SU-DHL-6 (cell line): ENCODE results near the gene CCDC88C.

Experiments used
- H2AFZ ChIP-seq: fragments of 200-600 bp; sonication (generic); 2 replicates; pipeline ENCODE4 v1.6.1; 2014; ENCODE audit warnings: low read depth, mild to moderate bottlenecking, moderate library complexity, mixed read lengths, antibody characterized with exemption, low read length; ENCODE audit not compliant: severe bottlenecking
- H3F3A ChIP-seq: fragments of 200-600 bp; shearing (Covaris generic); 2 replicates; pipeline ENCODE4 v1.6.0; 2016; ENCODE audit warnings: antibody characterized with exemption, mild to moderate bottlenecking; ENCODE audit not compliant: insufficient read depth
- H3K27ac ChIP-seq: fragments of 200-600 bp; sonication (generic); 2 replicates; pipeline ENCODE4 v1.5.1; 2016; ENCODE audit warnings: low read depth, mild to moderate bottlenecking, low read length, moderate library complexity, mixed read lengths
- H3K27me3 ChIP-seq: fragments of 200-600 bp; sonication (generic), shearing (Covaris generic); 2 replicates; pipeline ENCODE4 v1.6.0; 2014; ENCODE audit warnings: mild to moderate bottlenecking, low read length
- H3K36me3 ChIP-seq: fragments of 200-600 bp; sonication (generic); 2 replicates; pipeline ENCODE4 v1.6.1; 2014; ENCODE audit warnings: mild to moderate bottlenecking, low read length, mixed read lengths
- H3K4me2 ChIP-seq: fragments of 300-600, 200-600 bp; shearing (Covaris generic), sonication (generic); 2 replicates; pipeline ENCODE4 v1.6.0; 2014; ENCODE audit warnings: low read length, low read depth, mild to moderate bottlenecking; ENCODE audit not compliant: poor library complexity, severe bottlenecking
- H3K4me3 ChIP-seq: fragments of 200-600 bp; sonication (generic); 2 replicates; pipeline ENCODE4 v1.5.1; 2014; ENCODE audit warnings: antibody characterized with exemption, low read length, mild to moderate bottlenecking, mixed read lengths; ENCODE audit not compliant: insufficient read depth, poor library complexity, severe bottlenecking
- H3K79me2 ChIP-seq: fragments of 200-600 bp; sonication (generic); 2 replicates; pipeline ENCODE4 v1.6.1; 2014; ENCODE audit warnings: mild to moderate bottlenecking, low read length, moderate library complexity; ENCODE audit not compliant: insufficient read depth
- H3K9ac ChIP-seq: fragments of 200-600 bp; sonication (generic); 2 replicates; pipeline ENCODE4 v1.7.0; 2014; ENCODE audit warnings: mild to moderate bottlenecking, low read length
- H3K9me2 ChIP-seq: fragments of 200-600 bp; sonication (generic); replicated peaks from 2 replicates; pipeline ENCODE4 v1.6.1; 2014; ENCODE audit warnings: low read length; ENCODE audit not compliant: insufficient read depth
- H3K9me3 ChIP-seq: fragments of 200-600 bp; sonication (generic); 2 replicates; pipeline ENCODE4 v1.6.1; 2014; ENCODE audit warnings: low read length, mixed read lengths; ENCODE audit not compliant: insufficient read depth
- H4K20me1 ChIP-seq: fragments of 200-600 bp; sonication (generic); 2 replicates; pipeline ENCODE4 v1.6.1; 2014; ENCODE audit warnings: low read depth, mild to moderate bottlenecking, antibody characterized with exemption, low read length, moderate library complexity, mixed read lengths
- CTCF ChIP-seq: fragments of 200-600 bp; sonication (generic); IDR thresholded peaks from one replicate; pipeline ENCODE4 v1.5.1; 2017; ENCODE audit warnings: antibody characterized with exemption, mild to moderate bottlenecking, low read length, moderate library complexity; ENCODE audit not compliant: insufficient read depth, poor library complexity, severe bottlenecking
- EZH2phosphoT487 ChIP-seq: fragments of 200-600 bp; sonication (generic), shearing (Covaris generic); conservative IDR thresholded peaks from 2 replicates; pipeline ENCODE4 v1.6.1; 2018; ENCODE audit warnings: mild to moderate bottlenecking, antibody characterized with exemption, low read length, moderate library complexity, mixed read lengths

The CCDC88C gene

GRCh38 chr14:91332171-91332985 is 85.2 kb downstream of the CCDC88C start:
- Histone ChIP-seq H2AFZ (no peak overlapping the region), H3K9ac (no peak overlapping the region), H3F3A (peaks cover 3% of the 10 kb centered on the region; the same call in 1 of the 2 replicates), H3K4me3 (no peak overlapping the region), H3K4me2 (no peak overlapping the region), H3K36me3 (peaks cover 5% of the 10 kb centered on the region; the same call in 1 of the 2 replicates), H3K9me3 (no peaks in the 10 kb centered on the region), H4K20me1 (no peaks in the 10 kb centered on the region), H3K27me3 (no peaks in the 10 kb centered on the region), H3K27ac (no peak overlapping the region), H3K9me2 (no peaks in the 10 kb centered on the region), H3K79me2 (peaks cover 7% of the 10 kb centered on the region; the same call in 1 of the 2 replicates)
- TF ChIP-seq CTCF: no peak

- TF ChIP-seq CTCF (no peak), EZH2phosphoT487 (no peak)
- Histone ChIP-seq H3K9me3 (no peaks in the 10 kb centered on the region), H3K9me2 (no peaks in the 10 kb centered on the region), H3F3A (peaks cover 5% of the 10 kb centered on the region), H3K79me2 (peaks cover 7% of the 10 kb centered on the region; the same call in 1 of the 2 replicates), H2AFZ (no peak overlapping the region), H3K27ac (no peak overlapping the region), H4K20me1 (no peaks in the 10 kb centered on the region), H3K9ac (no peak overlapping the region), H3K4me2 (no peak overlapping the region), H3K27me3 (no peaks in the 10 kb centered on the region), H3K4me3 (no peak overlapping the region), H3K36me3 (peaks cover 5% of the 10 kb centered on the region; the same call in 1 of the 2 replicates)
Measured at GRCh38 chr14:91331721-91332120, 85.9 kb downstream of the CCDC88C start.

- no peak overlapping the region for H3K4me2 ChIP-seq
- peaks cover 7% of the 10 kb centered on the region; the same call in 1 of the 2 replicates for H3K79me2 ChIP-seq
- H4K20me1 ChIP-seq: no peaks in the 10 kb centered on the region
- no peaks in the 10 kb centered on the region for H3K27me3 ChIP-seq
- H3K9me3 ChIP-seq: no peaks in the 10 kb centered on the region
- no peak overlapping the region for H3K9ac ChIP-seq
- H2AFZ ChIP-seq: no peak overlapping the region
- H3K27ac ChIP-seq: no peak overlapping the region
- peaks cover 13% of the 10 kb centered on the region for H3F3A ChIP-seq
- H3K9me2 ChIP-seq: no peaks in the 10 kb centered on the region
- TF ChIP-seq EZH2phosphoT487: no peak
- no peak for TF ChIP-seq CTCF
- H3K4me3 ChIP-seq: no peak overlapping the region
- peaks cover 5% of the 10 kb centered on the region; the same call in 1 of the 2 replicates for H3K36me3 ChIP-seq
Measured at GRCh38 chr14:91330856-91331255, 86.8 kb downstream of the CCDC88C start.
